Astrocyte of the cerebellum (primary cell): Measurements from ENCODE around the gene ENTPD7.
"Not testable (repeated sequence)": the region's sequence is repeated elsewhere in the genome, so short reads cannot be mapped to it uniquely, and the experiment has no call there.

Source experiments
- DNase-seq: peaks from one replicate; pipeline ENCODE4 v3.0.0-alpha.2; 2011; ENCODE audit warnings: low read depth
- H3K4me3 ChIP-seq: 2 replicates; pipeline ENCODE4 v1.5.1; 2011; ENCODE audit warnings: mild to moderate bottlenecking, low read depth, low read length, moderate library complexity
- CTCF ChIP-seq: IDR thresholded peaks from 2 replicates; pipeline ENCODE4 v1.5.1; 2012; ENCODE audit warnings: low read length, low read depth, moderate library complexity, mild to moderate bottlenecking; ENCODE audit errors: missing control alignments
- in situ Hi-C: cut with HindIII; loops from 2 replicates; pipeline ENCODE4 v1.10.0; 2017; ENCODE audit warnings: low sequenced_read_pairs

Gene ENTPD7

DNA sequence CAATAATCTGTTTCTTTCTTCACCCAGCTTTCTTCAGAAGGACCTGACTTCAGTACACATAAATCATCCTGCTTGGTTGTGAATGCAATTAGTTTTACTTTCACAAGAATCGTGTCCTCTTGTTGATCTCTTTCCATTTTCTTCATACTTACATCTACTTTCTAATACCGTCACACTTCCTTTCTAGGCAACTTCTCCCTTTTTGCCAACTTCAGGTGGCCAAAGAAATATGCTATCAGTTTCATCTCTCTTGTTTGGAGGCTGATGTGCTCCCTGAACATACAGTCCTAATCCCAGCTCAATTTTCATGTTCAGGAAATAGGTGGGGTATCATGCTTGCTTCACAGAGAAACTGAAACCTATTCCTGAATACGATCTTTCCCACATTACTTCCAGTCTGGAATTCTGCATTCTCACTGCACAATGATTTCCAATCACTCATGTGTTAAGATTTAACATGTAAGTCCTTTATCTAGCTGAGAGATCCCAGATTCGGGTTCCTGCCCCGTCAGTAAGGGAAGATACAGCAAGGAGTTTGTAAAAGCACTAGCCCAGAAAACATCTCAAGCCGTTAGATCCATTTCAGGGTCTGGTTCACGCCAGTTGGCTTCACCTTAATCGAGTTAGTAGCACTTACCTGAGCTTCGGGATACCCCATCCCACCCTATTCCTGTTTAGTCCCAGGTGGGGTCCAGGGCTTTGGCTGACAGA is 40.1 kb upstream of the ENTPD7 start:
- peak overlapping the region; percentile 65 for H3K4me3 ChIP-seq
- no peak for DNase-seq
- in situ Hi-C loops = loop anchor here (5.0 kb wide), 1 partner anchor 172 kb away; no protein-coding TSS in a partner anchor
- TF ChIP-seq CTCF = no peak

DNA sequence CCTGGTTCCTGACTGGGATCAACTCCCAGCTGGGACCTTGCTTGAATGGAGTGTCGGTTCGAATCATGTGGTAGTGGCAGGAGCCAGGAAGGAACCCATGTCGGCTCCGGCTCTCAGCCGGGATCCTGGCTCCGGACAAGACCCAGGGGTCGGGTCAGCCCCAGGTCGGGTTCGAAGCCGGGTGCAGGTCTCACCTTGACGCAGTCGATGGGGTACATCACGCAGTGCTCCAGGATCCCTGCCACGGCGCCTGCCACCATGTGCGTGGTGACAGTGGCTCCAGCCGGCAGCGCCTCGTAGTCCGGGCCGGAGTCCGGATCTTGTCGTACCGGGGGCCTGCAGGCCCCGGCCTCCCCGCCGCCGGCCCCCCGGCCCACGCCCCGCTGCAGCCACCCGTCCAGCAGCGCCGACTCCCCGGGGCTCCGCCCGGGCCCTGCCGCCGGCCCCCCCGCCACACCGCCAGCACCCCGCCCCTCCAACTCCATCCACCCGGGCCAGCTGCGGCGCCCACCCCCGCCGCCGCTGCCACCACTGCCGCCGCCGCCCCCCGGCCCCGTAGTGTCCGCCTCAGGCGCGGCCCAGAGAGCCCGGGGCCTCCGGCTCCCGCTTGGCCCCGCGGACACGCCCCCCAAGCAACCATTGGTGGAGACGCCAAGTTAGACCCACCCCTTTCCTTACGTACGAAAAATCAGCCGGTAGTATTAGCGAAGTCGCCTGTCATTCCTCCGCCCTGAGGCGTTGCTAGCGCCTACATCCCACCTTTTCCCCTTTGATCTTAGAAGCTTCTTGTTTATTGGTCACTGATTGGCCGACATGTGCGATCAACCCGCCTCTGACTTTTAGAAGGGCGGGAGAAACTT is 39.2 kb upstream of the ENTPD7 start, which contains the start of gene SLC25A28:
SLC25A28 (minus strand) TSS at position 589 of the 860 bp plus-strand sequence; CDS start at position 485, 104 bp downstream.
- in situ Hi-C loops = loop anchor here (5.0 kb wide), 1 partner anchor 173 kb away; no protein-coding TSS in a partner anchor
- DNase-seq = peak; percentile 100

GRCh38 chr10:99620711-99621453 is 38.4 kb upstream of the ENTPD7 start:
- in situ Hi-C loops = no loop called here
- peak overlapping the region; percentile 65 for H3K4me3 ChIP-seq
- TF ChIP-seq CTCF = no peak
- DNase-seq = peak; percentile 87

More for the DNA sequence above, 39.2 kb upstream of the ENTPD7 start, which contains the start of gene SLC25A28:
- H3K4me3 ChIP-seq = peak within 1 kb of the TSS; percentile 65
- TF ChIP-seq CTCF = no peak

DNA sequence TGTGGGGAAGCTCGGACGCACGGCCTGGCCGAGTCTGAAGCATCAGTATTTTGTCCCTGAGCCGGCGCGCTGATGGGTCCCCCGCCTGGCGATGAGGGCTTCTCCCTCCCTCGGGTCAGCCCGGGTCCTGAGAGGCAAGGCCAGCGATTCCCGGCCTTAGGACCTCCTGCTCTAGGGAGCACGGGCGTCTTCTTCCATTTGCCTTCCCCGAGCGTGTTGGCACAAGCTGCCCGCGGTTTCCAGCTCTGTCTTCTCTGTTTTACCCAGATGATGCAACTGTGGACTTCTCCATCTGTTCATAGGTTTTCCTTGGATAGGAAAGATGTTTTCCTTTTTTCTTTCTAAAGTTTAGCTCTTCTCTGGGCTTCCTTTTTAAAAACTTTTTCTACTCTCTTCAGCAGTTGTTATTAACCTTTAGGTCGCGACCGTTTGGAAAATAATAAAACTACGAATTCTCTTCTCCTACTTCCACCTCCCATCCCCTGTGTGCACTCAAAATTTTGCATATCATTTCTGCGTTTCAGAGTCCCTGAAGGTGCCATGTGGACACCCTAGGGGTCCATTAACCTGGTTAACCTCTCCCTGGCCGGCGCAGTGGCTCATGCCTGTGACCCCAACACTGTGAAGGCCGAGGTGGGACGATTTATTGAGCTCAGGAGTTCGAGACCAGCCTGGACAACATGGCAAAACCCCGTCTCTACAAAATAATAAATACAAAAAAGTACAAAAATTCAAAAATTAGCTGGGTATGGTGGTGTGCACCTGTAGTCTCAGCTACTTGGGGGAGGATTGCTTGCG is 37.7 kb upstream of the ENTPD7 start:
- in situ Hi-C loops = no loop called here
- DNase-seq = no peak
- peak overlapping the region; percentile 65 for H3K4me3 ChIP-seq
- TF ChIP-seq CTCF = no peak

DNA sequence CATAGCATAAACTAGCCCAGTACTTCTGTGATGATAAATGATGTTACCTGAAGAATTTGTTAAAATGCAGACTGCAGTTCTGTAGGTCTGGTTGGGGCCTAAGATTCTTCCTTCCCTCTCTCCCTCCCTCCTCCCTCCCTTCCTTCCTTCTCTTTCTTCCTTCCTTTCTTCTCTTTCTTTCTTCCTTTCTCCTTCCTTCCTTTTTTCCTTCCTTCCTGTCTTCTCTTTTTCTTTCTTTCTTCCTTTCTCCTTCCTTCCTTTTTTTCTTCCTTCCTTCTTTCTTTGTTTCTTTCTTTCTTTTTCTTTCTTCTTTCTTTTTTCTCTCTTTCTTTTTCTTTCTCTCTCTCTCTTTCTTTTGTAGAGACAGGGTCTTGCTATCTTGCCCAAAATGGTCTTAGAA is 35.4 kb upstream of the ENTPD7 start:
- in situ Hi-C loops = no loop called here
- no peak for TF ChIP-seq CTCF
- DNase-seq = no peak
- no peak overlapping the region for H3K4me3 ChIP-seq

DNA sequence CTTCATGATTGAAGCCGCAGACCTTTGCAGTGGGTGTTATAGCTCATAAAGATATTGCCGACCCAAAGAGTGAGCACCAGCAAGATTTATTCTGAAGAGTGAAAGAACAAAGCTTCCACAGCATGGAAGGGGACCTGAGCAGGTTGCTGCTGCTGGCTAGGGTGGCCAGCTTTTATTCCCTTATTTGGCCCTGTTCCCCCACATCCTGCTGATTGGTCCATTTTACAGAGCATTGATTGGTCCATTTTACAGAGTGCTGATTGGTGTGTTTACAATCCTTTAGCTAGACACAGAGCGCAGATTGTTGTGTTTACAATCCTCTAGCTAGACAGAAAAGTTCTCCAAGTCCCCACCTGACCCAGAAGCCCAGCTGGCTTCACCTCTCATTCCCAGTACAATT is 34.2 kb upstream of the ENTPD7 start:
- in situ Hi-C loops, H3K4me3 ChIP-seq, DNase-seq: not testable (repeated sequence)
